GM13977 (cell line): ENCODE data around the gene FIBP.

Experiments used
- DNase-seq: peaks from one replicate; pipeline ENCODE4 v3.0.0; 2012; ENCODE audit warnings: low spot score
- CTCF ChIP-seq: IDR thresholded peaks from 2 replicates; pipeline ENCODE4 v1.5.1; 2012; ENCODE audit warnings: mild to moderate bottlenecking, control low read depth; ENCODE audit not compliant: insufficient read depth; ENCODE audit errors: extremely low read depth, missing control alignments
- in situ Hi-C: fragments of 300-500 bp; cut with MboI; formaldehyde crosslinking; loops from one replicate; pipeline ENCODE4 v1.12.0; 2022; ENCODE audit warnings: low sequenced_read_pairs, low pct_unique_long_range_greater_than_20kb, mixed read lengths, inconsistent platforms; ENCODE audit not compliant: unreplicated experiment

FIBP gene

GRCh38 chr11:65919573-65920371, 31.5 kb upstream of the FIBP start:
- DNase-seq, result no peak
- in situ Hi-C loops, result no loop called here
- TF ChIP-seq CTCF, result no peak

- in situ Hi-C loops, result no loop called here
- peak; percentile 100 for DNase-seq
- no peak for TF ChIP-seq CTCF
These were observed 30.9 kb upstream of the FIBP start, which contains the start of gene DRAP1 for GRCh38 chr11:65919141-65919572. DRAP1 (plus strand) TSS chr11:65919426; CDS start chr11:65919502, 76 bp downstream.

GRCh38 chr11:65918211-65919140, 30.2 kb upstream of the FIBP start, which contains the start of gene C11orf68:
C11orf68 (minus strand) TSS chr11:65919062; CDS start chr11:65919031, 31 bp downstream.
- no peak for DNase-seq
- no peak for TF ChIP-seq CTCF
- in situ Hi-C loops, result no loop called here

DNA sequence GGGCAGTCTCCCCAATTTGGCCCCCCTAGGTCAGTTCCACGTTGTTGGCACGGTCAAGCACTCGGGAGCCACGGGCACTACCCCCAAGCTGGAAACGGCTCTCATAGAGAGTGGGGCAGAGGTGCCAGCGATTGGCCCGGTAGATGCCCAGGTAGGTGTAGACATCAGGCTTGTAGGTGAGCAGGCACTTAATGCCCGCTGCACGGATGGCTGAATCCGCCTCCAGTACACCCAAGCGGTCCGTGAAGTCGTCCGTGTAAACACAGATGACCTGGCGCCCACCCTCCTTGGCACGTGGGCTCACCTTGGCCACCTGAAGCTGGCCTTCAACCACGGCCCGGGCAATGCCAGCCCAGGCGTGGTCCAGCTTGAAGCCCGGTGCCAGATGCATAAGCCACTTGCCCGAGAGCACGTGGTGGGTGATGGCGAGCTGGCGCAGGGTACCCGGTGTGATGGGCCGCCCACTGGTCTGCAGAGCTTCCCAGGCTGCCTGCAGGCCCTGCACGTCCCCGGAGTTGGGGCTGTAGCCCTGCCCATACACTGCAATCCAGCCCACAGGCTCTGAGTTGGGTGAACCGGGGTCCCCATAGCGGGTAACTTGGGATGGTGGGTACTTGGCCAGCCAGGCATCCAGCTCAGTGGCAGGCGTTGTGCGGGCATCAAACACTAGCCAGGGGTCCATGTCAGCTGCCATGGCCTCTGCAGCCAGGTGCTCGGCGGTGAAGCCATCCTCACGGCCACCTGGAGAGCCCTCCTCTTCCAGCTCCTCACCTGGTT, 29.4 kb upstream of the FIBP start:
- no peak for TF ChIP-seq CTCF
- in situ Hi-C loops, result no loop called here

DNA sequence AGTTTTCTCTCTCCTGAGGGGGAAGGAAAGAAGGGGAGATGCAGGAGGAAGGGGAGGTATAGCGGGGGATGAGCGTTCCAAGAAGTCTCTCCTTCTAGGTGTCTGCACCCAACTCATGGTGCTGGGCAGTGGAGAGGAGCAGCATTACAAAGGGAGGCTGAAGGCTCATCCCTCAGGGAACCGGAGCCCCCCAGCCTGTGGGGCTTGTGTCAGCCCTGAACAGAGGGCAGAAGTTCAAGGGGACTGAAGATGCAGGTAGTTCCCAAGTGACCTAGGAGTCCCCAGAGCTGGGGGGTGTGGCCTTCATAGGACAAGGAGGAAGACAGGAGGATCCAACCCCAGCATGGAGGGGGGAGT, 28.8 kb upstream of the FIBP start:
- in situ Hi-C loops, result no loop called here
- no peak for TF ChIP-seq CTCF
- DNase-seq, result no peak

More for the DNA sequence above, 29.4 kb upstream of the FIBP start:
- DNase-seq, result no peak

DNA sequence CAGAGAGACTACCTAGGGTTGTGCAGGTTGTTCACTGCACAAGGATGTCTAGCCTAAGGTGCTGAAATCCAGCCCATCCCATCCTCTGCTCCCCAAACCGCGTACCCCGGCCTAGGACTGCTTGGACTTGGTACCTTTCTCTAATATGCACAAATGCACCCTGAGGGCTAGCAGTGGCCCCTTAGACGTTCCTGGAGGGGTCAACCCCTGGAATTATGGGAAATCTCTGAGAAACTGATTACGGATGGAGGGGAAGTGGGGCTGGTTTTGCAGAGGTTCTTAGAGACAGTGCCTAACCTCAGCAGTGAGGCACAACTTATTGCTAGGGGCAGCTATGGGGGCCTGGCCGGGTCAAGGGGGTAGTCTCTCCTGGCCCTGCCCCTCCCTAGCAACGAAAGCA, 28.1 kb upstream of the FIBP start:
- DNase-seq, result no peak
- in situ Hi-C loops, result no loop called here
- no peak for TF ChIP-seq CTCF
